ENCODE measurements around the gene LHFPL6. TPM values are rescaled to one million over a fixed set of nuclear protein-coding genes. Genes with fewer than 3 reads are reported as not detected.

Gene LHFPL6
- total RNA-seq, 3 donors from 2014 or later = 54.2 to 99.6 (median 91.7) TPM

GRCh38 chr13:39547108-39547507, 55.9 kb downstream of the LHFPL6 start:
- no peak for DNase-seq (ENCODE audit: low spot score in 2 of 2)
- no peak overlapping the region for H3K4me3 ChIP-seq
- no peak overlapping the region for H3K27ac ChIP-seq
- no peaks in the 10 kb centered on the region for H3K27me3 ChIP-seq
- no peaks in the 10 kb centered on the region for H3K4me1 ChIP-seq
- H3K36me3 ChIP-seq = no peaks in the 10 kb centered on the region
- TF ChIP-seq POLR2A (IDR thresholded peaks at IDR 0.05) = no peak
- TF ChIP-seq CTCF (IDR thresholded peaks at IDR 0.05) = no peak
- intact Hi-C loops (cut with DNase I; ENCODE audit: low total_unique reads) = no loop called here
- no peaks in the 10 kb centered on the region for H3K9me3 ChIP-seq

GRCh38 chr13:39542361-39542760, 60.6 kb downstream of the LHFPL6 start:
- H3K9me3 ChIP-seq = no peaks in the 10 kb centered on the region
- no peak for TF ChIP-seq CTCF (IDR thresholded peaks at IDR 0.05)
- TF ChIP-seq POLR2AphosphoS5 (IDR thresholded peaks at IDR 0.05) = no peak
- TF ChIP-seq POLR2A (IDR thresholded peaks at IDR 0.05) = no peak
- H3K4me3 ChIP-seq = no peak overlapping the region
- no peaks in the 10 kb centered on the region for H3K4me1 ChIP-seq
- no peaks in the 10 kb centered on the region for H3K36me3 ChIP-seq
- no peaks in the 10 kb centered on the region for H3K27me3 ChIP-seq
- no peak for DNase-seq (ENCODE audit: low spot score in 2 of 2)
- no peak overlapping the region for H3K27ac ChIP-seq
- intact Hi-C loops (cut with DNase I; ENCODE audit: low total_unique reads) = no loop called here

GRCh38 chr13:39540929-39541605, 61.9 kb downstream of the LHFPL6 start:
- H3K27ac ChIP-seq = no peak overlapping the region
- TF ChIP-seq POLR2AphosphoS5 (IDR thresholded peaks at IDR 0.05) (no peak), CTCF (IDR thresholded peaks at IDR 0.05) (no peak), POLR2A (IDR thresholded peaks at IDR 0.05) (no peak)
- no peaks in the 10 kb centered on the region for H3K27me3 ChIP-seq
- H3K4me1 ChIP-seq = no peaks in the 10 kb centered on the region
- no peaks in the 10 kb centered on the region for H3K36me3 ChIP-seq
- H3K4me3 ChIP-seq = no peak overlapping the region
- intact Hi-C loops (cut with DNase I; ENCODE audit: low total_unique reads) = no loop called here
- no peak for DNase-seq (ENCODE audit: low spot score in 2 of 2)
- no peaks in the 10 kb centered on the region for H3K9me3 ChIP-seq

GRCh38 chr13:39538816-39539790, 63.9 kb downstream of the LHFPL6 start:
- no peak overlapping the region for H3K27ac ChIP-seq
- TF ChIP-seq CTCF (IDR thresholded peaks at IDR 0.05) (no peak), POLR2A (IDR thresholded peaks at IDR 0.05) (no peak), POLR2AphosphoS5 (IDR thresholded peaks at IDR 0.05) (no peak)
- no peaks in the 10 kb centered on the region for H3K9me3 ChIP-seq
- DNase-seq (ENCODE audit: low spot score in 2 of 2) = no peak
- no peaks in the 10 kb centered on the region for H3K27me3 ChIP-seq
- intact Hi-C loops (cut with DNase I; ENCODE audit: low total_unique reads) = no loop called here
- no peak overlapping the region for H3K4me3 ChIP-seq
- H3K4me1 ChIP-seq = no peaks in the 10 kb centered on the region
- no peaks in the 10 kb centered on the region for H3K36me3 ChIP-seq

- TF ChIP-seq CTCF (IDR thresholded peaks at IDR 0.05) = no peak
- no peak for TF ChIP-seq POLR2AphosphoS5 (IDR thresholded peaks at IDR 0.05)
- no peak for TF ChIP-seq POLR2A (IDR thresholded peaks at IDR 0.05)
- no peak for DNase-seq (ENCODE audit: low spot score in 2 of 2)
- no peaks in the 10 kb centered on the region for H3K27me3 ChIP-seq
- intact Hi-C loops (cut with DNase I; ENCODE audit: low total_unique reads) = no loop called here
- H3K9me3 ChIP-seq = no peaks in the 10 kb centered on the region
- no peaks in the 10 kb centered on the region for H3K36me3 ChIP-seq
- no peak overlapping the region for H3K4me3 ChIP-seq
- H3K4me1 ChIP-seq = no peaks in the 10 kb centered on the region
- H3K27ac ChIP-seq = peak overlapping the region in 1 of 2 donors; percentile 20
These were observed 66.1 kb downstream of the LHFPL6 start for GRCh38 chr13:39536906-39537305.
